GM12875 (cell line): Measurements from ENCODE around the gene ARHGAP25.
A peak's percentile ranks its signal among the peaks of the same experiment; 100 is the strongest.

Experiments
- H3K4me3 ChIP-seq: one replicate; pipeline ENCODE4 v1.5.1; 2011; ENCODE audit warnings: low read depth, low read length, control low read depth
- TF ChIP-seq, protein P1 (sequence below): IDR thresholded peaks from 2 replicates; pipeline ENCODE4 v1.5.1; 2011; ENCODE audit warnings: low read depth, mild to moderate bottlenecking, control low read depth, inconsistent platforms, low read length, moderate library complexity, borderline replicate concordance; ENCODE audit not compliant: insufficient read depth

The ARHGAP25 gene, protein sequence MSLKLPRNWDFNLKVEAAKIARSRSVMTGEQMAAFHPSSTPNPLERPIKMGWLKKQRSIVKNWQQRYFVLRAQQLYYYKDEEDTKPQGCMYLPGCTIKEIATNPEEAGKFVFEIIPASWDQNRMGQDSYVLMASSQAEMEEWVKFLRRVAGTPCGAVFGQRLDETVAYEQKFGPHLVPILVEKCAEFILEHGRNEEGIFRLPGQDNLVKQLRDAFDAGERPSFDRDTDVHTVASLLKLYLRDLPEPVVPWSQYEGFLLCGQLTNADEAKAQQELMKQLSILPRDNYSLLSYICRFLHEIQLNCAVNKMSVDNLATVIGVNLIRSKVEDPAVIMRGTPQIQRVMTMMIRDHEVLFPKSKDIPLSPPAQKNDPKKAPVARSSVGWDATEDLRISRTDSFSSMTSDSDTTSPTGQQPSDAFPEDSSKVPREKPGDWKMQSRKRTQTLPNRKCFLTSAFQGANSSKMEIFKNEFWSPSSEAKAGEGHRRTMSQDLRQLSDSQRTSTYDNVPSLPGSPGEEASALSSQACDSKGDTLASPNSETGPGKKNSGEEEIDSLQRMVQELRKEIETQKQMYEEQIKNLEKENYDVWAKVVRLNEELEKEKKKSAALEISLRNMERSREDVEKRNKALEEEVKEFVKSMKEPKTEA

DNA sequence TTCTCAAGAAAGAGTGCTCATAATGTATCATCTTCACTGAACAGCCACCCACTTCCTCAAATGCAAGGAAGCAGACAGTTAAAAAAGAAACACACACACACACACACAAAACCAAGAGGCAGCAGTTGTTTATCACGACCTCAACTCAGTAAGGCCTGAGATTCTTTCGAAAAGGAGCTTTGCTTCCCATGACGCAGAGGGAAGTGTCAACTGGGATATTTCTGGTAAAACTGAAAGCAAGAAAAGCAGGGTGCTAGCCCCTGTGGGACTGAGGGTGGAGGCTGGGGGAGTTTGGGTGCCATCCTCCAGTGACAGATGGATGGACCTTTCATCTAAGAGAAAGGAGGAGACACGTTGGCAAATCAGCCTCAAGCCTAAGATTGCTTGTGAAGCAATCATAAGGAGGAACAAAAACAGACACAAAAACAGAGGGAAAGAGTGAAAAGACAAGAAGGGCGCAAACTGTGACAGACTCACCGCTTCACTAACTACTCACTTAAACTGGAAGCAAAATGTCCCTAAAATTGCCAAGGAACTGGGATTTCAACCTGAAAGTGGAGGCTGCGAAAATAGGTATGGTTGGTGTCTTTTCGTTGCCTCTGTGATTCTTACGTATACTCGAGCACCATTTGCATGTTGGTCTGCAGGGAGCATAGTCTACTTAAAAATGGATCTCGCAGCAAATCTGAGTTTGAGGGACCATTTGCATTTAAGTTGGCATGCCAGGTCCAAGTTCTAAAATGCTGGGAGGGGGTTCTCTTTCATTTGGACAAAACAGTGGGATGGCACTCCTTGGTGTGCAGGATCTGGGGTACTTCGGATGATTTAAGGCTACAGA is at the start of gene ARHGAP25:
Gene ARHGAP25, plus strand, starts transcription at position 124 of the 838 bp plus-strand sequence. Its CDS starts 389 bp downstream, at position 513.
- TF ChIP-seq, protein P1, sequence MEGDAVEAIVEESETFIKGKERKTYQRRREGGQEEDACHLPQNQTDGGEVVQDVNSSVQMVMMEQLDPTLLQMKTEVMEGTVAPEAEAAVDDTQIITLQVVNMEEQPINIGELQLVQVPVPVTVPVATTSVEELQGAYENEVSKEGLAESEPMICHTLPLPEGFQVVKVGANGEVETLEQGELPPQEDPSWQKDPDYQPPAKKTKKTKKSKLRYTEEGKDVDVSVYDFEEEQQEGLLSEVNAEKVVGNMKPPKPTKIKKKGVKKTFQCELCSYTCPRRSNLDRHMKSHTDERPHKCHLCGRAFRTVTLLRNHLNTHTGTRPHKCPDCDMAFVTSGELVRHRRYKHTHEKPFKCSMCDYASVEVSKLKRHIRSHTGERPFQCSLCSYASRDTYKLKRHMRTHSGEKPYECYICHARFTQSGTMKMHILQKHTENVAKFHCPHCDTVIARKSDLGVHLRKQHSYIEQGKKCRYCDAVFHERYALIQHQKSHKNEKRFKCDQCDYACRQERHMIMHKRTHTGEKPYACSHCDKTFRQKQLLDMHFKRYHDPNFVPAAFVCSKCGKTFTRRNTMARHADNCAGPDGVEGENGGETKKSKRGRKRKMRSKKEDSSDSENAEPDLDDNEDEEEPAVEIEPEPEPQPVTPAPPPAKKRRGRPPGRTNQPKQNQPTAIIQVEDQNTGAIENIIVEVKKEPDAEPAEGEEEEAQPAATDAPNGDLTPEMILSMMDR, result no peak
- H3K4me3 ChIP-seq, result peak within 1 kb of the TSS; percentile 32

DNA sequence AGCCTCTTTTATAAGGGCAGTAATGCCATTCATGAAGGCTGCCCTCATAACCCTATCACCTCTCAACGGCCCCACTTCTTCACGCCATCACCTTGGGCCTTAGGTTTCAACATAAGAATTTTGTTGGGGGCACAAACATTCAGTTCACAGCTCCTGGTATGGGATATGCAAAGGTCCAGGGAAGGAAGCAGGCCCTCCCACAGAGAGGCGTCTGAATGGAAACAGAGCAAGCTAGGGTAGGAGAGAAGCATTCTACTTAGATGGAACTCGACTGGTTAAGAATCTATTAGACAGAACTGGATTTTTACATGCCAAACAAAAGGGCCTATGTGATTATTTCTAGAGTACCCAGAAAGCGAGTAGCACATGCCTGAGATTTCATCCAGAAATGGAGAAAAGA is 48.4 kb upstream of the ARHGAP25 start:
- TF ChIP-seq, protein P1, result no peak
- no peak overlapping the region for H3K4me3 ChIP-seq

DNA sequence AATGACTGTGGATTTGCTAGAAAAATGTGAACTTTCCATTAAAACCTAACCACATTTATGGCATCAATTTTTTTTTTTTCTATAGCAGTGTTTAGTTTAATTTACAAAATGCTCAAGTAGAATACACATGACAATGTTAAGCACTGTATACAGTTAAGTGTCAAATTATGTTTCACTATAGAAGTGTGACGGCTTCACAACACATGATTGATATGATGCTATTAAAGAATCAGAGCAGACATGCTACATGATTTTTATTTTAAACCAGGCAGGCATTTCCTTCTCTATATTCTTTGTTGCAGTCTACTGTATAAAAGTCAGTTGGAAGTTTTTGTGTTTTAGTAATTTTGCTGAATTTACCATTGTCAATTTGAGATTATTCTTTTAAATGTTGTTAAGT is 47.6 kb upstream of the ARHGAP25 start:
- TF ChIP-seq, protein P1, result no peak
- H3K4me3 ChIP-seq, result no peak overlapping the region

DNA sequence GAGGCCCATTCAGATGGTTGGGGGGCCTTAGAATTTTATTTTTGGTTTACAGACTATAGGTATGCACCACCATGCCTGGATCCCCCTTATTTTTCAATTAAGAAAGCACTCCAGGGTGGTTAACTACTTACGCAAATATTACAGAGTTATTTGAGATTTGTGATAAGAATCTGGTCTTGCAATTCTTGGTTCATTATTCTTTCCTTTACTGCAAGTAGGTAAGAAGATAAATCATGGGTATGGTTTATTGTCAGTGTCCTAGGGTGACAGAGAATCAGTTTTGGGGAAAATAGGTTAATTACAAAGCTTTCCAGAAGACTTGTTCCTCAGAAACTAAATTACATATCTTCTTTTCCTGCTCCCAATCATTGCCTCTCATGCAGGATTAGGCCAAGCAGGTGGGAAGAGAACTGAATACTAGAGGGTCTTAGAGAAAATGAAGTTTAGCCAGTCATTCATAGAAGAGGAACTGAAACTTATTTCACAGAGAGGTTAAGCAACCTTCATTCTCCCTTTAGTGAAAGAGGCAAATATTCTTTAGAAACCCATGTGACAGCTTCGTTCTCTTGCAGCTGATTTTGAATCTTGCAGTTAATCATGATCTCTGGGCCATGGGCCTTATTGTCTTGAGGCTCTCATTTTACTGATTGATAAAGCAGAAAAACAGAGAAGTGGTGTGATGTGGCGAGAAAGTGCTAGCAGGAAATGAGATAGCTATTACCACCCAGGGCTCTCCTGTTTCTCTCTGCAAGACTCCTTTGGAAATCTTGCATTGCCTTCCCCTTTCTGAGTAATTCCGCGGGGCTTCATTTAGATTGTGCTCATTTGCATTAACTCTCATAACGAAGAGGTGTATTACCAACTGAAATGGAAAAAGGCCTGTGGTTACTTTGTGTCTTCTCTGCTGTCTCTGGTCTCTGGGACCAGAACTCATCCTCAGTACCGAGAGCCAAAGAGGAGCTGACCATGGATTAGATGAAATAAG is 44.8 kb upstream of the ARHGAP25 start:
- no peak overlapping the region for H3K4me3 ChIP-seq
- TF ChIP-seq, protein P1, result no peak

GRCh38 chr2:68690851-68691250 is 43.8 kb upstream of the ARHGAP25 start:
- no peak overlapping the region for H3K4me3 ChIP-seq
- TF ChIP-seq, protein P1, result no peak

DNA sequence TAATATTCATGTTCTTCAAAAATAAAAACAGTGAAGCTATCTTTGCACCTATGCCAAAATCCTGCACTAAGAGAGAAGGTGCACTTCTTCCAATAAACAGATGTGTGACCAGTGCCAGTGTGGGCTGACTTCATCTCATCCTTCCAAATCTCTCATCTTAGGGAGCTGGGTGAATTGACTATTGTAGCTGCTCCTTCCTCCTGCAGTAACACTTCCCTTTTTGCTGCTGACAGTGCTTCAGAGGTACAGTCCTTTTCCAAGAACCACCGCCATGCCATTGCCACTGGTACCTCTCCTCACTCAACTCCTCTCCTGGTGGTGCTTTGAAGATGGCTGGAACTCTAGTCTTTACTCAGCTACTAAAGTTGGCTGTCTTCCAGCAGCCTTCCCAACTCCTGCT is 42.1 kb upstream of the ARHGAP25 start:
- TF ChIP-seq, protein P1, result no peak
- H3K4me3 ChIP-seq, result no peak overlapping the region
